GM10266 (cell line): ENCODE measurements around the gene SBNO2.
"Not testable (repeated sequence)": the region's sequence is repeated elsewhere in the genome, so short reads cannot be mapped to it uniquely, and the experiment has no call there.

Source experiments
- DNase-seq: peaks from one replicate; pipeline ENCODE4 v3.0.0; 2012; ENCODE audit errors: extremely low spot score
- CTCF ChIP-seq: IDR thresholded peaks from 2 replicates; pipeline ENCODE4 v1.5.1; 2012; ENCODE audit warnings: mild to moderate bottlenecking, low read depth; ENCODE audit not compliant: control insufficient read depth, insufficient read depth; ENCODE audit errors: missing control alignments

The SBNO2 gene

GRCh38 chr19:1214299-1214861, 40.3 kb upstream of the SBNO2 start:
- no peak for TF ChIP-seq CTCF
- no peak for DNase-seq

- peak; percentile 80 for DNase-seq
- no peak for TF ChIP-seq CTCF
Measured at GRCh38 chr19:1213391-1214286, 39.6 kb upstream of the SBNO2 start.

- no peak for DNase-seq
- no peak for TF ChIP-seq CTCF
Measured at GRCh38 chr19:1211494-1212234, 37.6 kb upstream of the SBNO2 start.

- no peak for TF ChIP-seq CTCF
- DNase-seq, result no peak
Measured at GRCh38 chr19:1210227-1210538, 36.1 kb upstream of the SBNO2 start.

GRCh38 chr19:1208830-1209229, 34.8 kb upstream of the SBNO2 start:
- not testable (repeated sequence) for DNase-seq

- no peak for TF ChIP-seq CTCF
- peak; percentile 53 for DNase-seq
Measured at GRCh38 chr19:1206864-1207450, 32.9 kb upstream of the SBNO2 start.

GRCh38 chr19:1206150-1206863, 32.2 kb upstream of the SBNO2 start:
- DNase-seq, result peak; percentile 32

More at GRCh38 chr19:1206150-1206863, 32.2 kb upstream of the SBNO2 start:
- TF ChIP-seq CTCF, result peak; percentile 1
